ENCODE data around the gene CERS3.

CERS3 gene

GRCh38 chr15:100526027-100526481, 2.7 kb downstream of the CERS3 start:
- DNase-seq: no peak

GRCh38 chr15:100525436-100525835, 3.3 kb downstream of the CERS3 start:
- no peak for DNase-seq

DNA sequence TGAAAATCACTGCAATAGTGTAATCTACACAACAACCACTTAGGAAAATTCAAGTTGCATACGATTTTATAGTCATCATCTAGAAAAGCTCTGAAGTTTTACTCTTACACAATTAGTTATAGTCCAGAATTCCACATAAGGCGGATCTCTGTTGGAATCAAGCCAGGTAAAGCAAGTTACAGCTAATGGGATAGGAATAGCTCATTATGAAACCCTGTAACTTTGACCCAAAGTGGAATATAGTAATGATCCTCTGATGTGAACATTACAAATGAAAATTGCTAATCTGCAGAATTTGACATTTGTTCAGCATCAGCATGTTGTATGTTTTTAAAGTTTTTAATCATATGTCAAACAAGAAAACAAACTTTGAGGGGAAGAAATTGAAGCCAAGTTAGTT, 4.4 kb downstream of the CERS3 start:
- DNase-seq: no peak

GRCh38 chr15:100521907-100522306, 6.8 kb downstream of the CERS3 start:
- DNase-seq: no peak

GRCh38 chr15:100520132-100520921, 8.4 kb downstream of the CERS3 start:
- peak; percentile 19 for DNase-seq

GRCh38 chr15:100517846-100518245, 10.9 kb downstream of the CERS3 start:
- no peak for DNase-seq

DNA sequence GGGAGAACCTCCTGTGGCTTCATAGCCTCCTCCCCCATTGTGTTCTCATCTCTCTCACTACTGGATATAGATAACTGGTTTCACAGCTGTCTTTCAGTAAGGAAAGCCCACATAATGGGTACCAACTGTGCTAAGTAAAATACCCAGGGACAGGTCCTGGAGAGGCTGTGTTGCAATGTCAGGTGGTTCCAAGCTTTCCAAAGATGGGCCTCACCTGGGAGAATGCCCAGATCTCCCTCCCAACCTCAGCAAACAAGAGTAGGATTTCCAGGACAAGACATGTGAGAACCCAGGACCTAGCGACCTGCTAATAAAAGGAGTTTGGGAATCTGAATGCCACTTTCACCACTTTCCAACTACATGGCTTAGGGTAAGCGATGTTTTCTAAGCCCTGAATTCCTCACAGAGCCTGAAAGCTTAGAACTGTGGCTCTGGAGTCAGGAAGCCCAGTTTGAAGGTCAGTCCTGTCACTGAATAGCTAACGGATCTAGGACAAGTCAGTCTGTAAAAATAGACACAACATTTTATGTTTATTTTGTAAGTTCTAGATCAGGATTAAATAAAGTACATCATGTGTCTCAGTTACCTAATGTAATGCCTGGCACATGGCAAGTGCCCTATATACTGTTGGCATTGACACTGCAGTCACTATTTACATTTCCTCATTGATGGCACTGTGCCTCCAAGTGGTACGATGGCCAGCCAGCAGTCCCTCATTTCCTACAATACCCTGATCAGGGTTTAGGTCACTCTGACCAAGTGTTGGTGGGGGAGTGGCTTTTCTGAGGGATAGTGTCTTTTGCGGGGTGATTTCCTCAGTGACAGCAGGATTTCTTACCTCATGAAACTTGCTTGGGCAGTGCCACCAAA, 11.9 kb downstream of the CERS3 start:
- DNase-seq: no peak

GRCh38 chr15:100515758-100516157, 13.0 kb downstream of the CERS3 start:
- DNase-seq: no peak

DNA sequence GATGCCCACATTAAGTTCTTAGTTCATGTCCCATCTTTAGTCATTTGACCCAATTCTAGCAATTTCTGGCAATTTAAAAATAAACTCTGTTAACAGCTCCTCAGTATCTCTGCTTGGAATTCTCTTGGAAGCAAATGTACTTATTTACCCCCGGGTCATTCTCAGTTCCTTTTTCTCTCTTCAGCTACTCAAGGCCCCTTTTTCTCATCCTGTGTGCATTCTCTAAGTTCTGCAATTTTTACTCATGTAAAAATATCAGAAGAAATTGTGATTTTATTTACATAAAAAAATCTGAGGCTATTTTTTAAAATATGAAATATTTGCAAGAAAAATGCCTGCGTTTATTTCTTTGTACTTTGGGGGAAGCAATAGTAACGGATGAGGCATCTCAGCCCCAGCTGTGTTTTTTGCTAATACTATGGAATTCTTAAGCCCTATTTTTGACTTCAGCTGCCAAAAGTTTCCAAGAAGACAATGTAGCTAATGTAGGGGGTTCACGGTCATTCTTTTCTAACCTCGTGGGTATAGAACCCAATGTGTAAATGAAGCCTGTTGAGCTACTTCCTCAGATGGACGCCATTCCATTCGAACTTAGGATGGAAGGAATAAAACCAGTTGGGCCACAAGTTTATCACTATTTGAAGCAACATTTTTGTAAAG, 20.0 kb downstream of the CERS3 start:
- DNase-seq: no peak

GRCh38 chr15:100502651-100503050, 26.1 kb downstream of the CERS3 start:
- DNase-seq: no peak

GRCh38 chr15:100501117-100501516, 27.6 kb downstream of the CERS3 start:
- no peak for DNase-seq

- DNase-seq: no peak
Observed at GRCh38 chr15:100500226-100500990, 28.3 kb downstream of the CERS3 start.

GRCh38 chr15:100495861-100496260, 32.9 kb downstream of the CERS3 start:
- no peak for DNase-seq

DNA sequence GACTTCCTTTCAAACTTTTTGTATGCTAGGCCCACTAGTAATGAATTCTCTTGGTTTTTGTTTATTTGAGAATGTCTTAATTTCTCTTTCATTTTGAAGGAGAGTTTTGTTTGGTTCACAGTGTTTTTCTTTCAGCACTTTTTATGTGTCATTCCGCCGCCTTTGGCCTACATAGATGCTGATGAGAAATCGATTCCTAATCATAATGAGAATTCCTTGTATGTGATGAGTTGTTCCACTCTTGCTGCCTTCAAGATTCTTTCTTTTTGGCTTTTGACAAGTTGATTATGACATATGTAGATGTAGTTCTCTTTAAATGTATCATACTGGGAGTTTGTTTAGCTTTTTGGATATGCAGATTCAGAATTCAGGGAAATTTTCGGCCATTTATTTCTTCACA, 35.5 kb downstream of the CERS3 start:
- DNase-seq: no peak

DNA sequence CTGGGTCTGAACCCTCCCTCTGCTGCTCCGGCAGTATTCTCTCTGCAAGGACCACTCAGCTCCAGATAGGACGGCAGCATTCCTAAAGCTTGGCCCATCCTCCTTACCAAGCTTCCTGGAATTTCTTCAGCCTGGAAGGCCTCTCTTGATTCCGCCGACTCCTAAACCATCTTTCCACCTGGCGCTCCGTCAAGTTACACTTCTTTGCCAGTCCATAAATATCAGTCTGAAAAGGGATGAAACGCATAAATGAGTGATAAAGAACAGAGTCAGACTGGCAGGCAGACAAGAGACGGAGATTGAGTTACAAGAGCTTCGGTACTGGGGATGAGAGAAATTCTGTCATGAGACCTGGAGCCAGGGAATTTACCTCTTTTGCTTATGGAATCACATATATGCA, 44.3 kb downstream of the CERS3 start:
- DNase-seq: no peak

GRCh38 chr15:100483370-100483769, 45.4 kb downstream of the CERS3 start:
- no peak for DNase-seq

GRCh38 chr15:100476805-100477204, 51.9 kb downstream of the CERS3 start:
- no peak for DNase-seq

DNA sequence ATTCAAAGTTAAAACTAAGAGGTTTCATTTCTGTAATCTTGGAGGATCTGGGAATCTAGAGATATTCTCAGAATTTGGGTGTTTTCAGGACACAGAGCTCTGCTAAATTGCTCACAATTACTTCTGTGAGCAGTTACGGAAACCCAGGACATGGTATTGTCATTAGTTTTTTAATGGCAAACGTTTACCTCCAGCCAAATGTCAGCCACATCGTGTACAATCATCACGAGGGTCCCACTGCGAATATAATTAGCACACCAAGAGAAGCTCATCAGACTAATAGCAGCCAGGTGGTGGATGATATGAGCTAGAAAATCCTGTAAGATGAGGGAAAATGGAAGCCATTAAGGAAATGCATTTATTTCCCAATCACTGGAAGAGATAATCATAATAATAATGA, 56.0 kb downstream of the CERS3 start:
- DNase-seq: no peak

- no peak for DNase-seq
Observed at GRCh38 chr15:100471933-100472332, 56.8 kb downstream of the CERS3 start.

DNA sequence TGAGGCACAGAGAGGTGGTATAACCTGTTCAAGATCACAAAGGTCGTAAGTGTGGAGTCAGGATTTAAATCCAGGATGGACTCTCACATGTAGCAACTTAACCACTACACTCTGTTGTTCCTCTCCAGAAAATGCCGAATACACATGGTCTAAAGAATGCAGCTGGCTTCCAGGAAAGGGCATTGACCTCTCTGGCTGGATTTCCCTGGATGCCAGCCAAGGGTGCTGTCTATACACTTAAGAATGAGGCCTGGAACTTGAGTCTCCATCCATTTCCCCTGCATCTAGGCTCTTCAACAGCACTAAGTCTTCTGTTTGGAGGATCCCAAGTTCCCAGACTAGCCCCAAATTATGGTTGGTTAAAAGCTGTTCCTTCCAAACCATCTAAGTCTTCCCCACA, 60.5 kb downstream of the CERS3 start:
- DNase-seq: no peak

DNA sequence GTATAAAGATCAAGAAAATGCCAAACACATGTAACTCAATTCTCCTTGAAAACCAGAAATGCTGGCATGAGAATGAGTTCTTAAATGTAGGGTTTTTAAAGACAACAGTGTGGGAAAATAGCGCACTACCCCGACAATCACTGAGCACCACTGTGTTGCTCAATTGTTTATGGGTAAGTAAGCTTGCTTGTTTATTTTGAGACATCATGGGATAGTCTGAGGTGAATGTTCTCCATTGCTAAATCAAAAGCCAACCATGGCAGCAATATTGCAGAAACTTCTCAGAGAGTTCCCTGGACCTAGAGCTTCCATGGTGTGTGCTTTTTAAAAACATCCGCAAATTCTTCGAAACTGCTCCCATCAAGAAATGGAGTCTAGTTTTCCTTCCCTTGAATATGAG, 62.7 kb downstream of the CERS3 start:
- DNase-seq: no peak

DNA sequence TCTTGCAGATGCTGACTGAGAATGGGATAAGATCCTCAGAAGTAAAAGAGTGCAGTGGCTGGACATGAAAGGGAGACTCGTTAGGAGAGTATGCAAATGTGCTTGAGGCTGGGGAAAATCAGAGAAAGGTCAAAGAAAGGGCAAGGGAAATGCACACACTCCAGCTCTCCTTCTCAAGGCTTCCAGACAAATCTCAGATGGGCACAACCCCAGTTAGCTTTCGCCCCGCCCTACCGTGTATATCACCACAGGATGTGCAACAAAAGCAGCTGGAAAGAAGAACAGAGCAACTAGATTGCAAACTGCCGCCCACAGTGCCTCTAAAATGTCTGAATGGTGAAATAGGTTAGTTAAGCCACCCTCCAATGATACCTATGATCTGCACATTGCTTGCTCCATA, 63.9 kb downstream of the CERS3 start:
- DNase-seq: no peak

- no peak for DNase-seq
Observed at GRCh38 chr15:100464256-100464655, 64.5 kb downstream of the CERS3 start.

All from CD4-positive, alpha-beta T cell treated with Interleukin-17A for 4 hours (primary cell).